GM21529 (cell line): ENCODE results near the gene CST8.
A peak's percentile ranks its signal among the peaks of the same experiment; 100 is the strongest.
"Not testable (repeated sequence)": the region's sequence is repeated elsewhere in the genome, so short reads cannot be mapped to it uniquely, and the experiment has no call there.

Experiments used
- ATAC-seq: cut with Tn5 transposase; IDR thresholded peaks from one replicate; pipeline ENCODE4 v1.9.1; 2021; ENCODE audit not compliant: unreplicated experiment

CST8 gene

DNA sequence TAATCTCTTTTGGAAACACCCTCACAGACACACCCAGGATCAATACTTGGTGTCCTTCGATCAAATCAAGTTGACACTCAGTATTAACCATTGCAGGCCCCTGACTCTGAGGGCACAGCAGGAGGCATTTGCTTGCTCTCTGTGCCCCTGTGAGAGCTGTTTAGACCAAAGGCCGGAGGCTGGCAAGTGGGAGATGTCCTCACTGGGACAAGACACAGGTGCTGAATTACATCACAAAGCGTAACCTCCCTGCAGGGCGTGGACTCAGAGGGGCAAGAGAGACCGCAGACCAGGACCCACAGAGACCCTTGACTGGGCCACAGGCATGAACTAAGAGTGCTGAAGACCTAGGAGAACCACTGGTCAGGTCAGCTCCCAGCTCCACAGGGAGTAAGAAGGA is at the start of gene CST8:
TSS of gene CST8 (plus strand) at position 301 of the 400 bp plus-strand sequence. CDS start 551 bp downstream, outside the sequence.
- ATAC-seq = no peak

- peak; percentile 75 for ATAC-seq
Observed at GRCh38 chr20:23441850-23442313, 49.0 kb upstream of the CST8 start.

GRCh38 chr20:23442436-23442835 is 48.5 kb upstream of the CST8 start:
- ATAC-seq = no peak

GRCh38 chr20:23444859-23445258 is 46.1 kb upstream of the CST8 start:
- no peak for ATAC-seq

- ATAC-seq = no peak
Observed at GRCh38 chr20:23445596-23446217, 45.2 kb upstream of the CST8 start.

GRCh38 chr20:23446505-23446904 is 44.4 kb upstream of the CST8 start:
- ATAC-seq = peak; percentile 55

- ATAC-seq = no peak
Observed at GRCh38 chr20:23448167-23448566, 42.8 kb upstream of the CST8 start.

DNA sequence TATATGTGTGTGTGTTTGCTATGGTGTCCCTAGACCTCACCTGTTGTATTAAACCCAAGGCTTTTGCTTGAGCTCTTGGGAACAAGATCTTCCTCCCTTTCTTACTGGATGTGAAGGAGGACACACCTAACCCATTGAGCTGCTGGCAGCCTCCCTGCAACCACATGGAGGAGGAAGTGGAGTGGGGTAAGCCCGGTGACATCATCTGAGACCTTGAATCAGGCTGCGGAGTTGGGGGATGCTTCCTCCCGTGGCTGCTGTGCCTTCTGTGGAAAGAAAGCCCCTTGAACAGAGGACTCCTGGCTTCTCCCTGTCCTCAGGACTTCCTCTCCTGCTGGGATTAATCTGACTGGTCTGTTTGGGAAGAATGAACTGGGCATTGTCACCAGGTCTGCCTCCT is 41.5 kb upstream of the CST8 start:
- ATAC-seq = no peak

- ATAC-seq = no peak
Observed at GRCh38 chr20:23450877-23451276, 40.0 kb upstream of the CST8 start.

DNA sequence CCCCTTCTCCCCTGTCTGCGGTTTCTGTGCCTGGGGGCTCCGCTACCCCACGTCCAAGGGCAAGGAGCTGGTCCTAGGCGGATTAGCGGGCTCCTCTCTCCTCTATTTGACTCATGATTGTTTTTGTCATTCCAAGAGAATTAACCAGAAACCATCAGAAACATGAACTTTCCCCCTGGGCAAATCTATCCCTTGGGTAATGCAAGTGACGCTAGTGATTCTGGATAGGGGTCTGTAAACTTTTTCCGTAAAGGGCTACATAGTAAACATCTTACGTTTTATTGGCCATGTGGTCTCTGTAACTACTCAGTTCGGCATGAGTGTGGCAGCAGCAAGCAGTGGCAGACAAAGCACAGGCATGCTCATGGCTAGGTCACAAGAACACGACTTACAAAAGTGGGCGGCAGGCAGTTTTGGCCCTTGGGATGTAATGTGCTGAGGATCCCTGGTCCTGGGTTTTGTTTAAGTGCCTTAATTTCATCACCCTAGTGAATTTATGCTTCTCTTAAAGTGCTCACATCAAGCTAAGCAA is 38.9 kb upstream of the CST8 start:
- no peak for ATAC-seq

DNA sequence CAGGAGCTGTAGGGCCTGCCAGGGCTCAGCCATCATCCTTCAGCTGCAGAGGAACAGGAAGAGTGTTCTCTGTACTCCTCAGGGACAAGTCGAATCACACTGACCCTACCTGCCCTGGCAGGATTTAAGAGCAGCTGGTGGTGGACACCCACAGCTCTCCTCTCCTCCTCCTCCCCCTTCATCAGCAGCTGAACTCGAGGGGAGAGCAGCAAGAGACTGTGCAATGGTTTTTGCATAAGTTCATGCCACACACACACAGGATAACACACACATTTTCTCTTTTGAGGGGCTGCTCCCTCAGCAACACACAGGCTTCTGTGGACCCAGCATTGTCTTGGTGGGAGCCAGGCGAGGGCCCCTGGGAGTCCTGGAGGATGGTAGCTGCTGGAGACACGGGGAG is 38.1 kb upstream of the CST8 start, which contains the start of gene CST11:
TSS of gene CST11 (minus strand) at position 101 of the 400 bp plus-strand sequence. CDS start at position 36, 65 bp downstream.
- no peak for ATAC-seq

DNA sequence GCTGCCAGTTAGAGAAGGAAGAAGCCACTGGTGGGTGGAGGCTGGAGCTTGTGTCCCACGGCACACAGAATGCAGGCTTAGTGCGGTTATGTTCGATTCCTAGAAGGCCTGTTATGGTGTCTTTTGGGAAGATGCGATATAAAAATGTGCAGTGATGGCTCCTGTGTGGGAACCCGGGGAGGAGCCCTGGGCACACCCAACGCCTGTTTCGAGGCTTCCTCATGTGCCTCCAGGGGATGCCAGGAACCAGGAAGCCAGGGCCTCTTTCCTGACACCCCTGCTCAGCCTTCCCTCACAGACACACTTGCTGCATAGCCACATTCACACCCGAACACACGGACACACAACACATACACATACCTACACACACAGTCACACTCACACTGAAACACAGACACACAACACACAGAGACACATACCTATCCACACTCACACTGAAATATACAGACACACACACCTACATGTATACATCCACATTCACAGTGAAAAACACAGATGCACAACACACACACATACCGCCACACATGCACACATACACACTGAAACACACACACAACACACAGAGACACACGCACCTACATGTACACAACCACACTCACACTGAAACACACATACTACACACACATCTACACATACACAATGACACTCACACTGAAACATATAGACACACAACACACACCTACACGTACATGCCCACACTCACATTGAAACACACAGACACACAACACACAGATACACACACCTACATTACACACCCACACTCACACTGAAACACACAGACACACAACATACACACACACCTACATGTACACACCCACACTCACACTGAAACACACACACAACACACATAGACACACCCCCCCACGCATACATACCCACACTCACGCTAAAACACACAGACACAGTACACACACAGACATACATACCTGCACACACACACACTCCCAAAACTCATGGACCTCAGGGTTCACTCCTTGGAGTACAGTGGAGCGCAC is 37.1 kb upstream of the CST8 start:
- ATAC-seq = no peak

DNA sequence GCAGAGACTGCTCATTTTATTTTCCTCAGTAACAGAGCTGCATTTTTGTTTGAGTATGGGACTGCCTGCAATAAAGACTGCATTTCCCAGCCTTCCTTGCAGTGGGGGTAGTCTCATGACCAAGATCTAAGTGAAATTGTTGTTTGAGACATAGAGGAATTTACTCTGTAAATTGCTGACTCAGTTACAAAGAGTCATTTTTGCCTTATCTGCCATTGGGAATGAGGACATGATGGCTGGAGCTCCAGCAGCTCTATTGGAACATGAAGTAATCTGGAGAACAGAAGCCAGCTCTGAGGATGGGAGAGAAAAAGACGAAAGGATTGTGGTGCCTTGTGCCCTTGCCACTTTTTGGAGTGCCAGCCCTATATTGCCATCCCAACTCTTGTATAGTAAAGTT is 36.1 kb upstream of the CST8 start:
- ATAC-seq = no peak

- no peak for ATAC-seq
Observed at GRCh38 chr20:23455639-23456038, 35.3 kb upstream of the CST8 start.

DNA sequence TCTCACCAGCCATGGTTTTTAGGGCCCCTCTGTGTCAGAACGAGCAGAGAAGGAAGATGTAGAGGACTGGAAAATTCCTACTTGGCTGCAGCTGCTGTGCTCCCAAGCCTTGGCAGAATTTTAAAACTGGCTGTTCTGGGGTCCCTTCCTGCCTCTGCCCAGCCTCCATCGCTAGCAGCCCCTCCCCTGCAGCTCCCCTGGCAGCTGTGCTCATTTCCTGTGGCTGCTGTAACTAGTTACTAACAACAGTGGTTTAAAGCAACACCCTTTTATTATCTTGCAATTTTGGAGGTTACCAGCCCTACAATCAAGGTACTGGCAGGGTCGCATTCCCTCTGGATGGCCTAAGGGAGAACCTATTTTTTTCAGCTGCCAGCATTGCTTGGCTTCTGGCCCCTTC is 34.5 kb upstream of the CST8 start:
- ATAC-seq = no peak

- no peak for ATAC-seq
Observed at GRCh38 chr20:23456873-23457272, 34.0 kb upstream of the CST8 start.

- no peak for ATAC-seq
Observed at GRCh38 chr20:23459461-23460150, 31.3 kb upstream of the CST8 start.

DNA sequence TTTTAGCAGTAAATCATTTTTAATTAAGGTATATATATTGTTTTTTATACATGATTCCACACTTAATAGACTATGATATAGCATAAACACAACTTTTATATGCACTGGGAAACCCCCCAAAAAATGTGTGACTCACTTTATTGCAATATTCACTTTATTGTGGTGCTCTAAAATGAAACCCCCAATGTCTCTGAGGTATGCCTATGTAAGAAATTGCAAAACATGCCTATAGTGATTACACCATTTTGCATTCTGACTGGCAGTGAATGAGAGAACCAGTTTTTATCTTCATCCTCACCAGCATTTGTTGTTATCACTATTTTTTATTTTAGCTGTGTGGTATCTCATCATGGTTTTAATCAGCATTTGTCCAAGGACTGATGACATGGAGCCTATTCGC is 29.7 kb upstream of the CST8 start:
- ATAC-seq = no peak

GRCh38 chr20:23466961-23467360 is 24.0 kb upstream of the CST8 start:
- ATAC-seq = not testable (repeated sequence)

DNA sequence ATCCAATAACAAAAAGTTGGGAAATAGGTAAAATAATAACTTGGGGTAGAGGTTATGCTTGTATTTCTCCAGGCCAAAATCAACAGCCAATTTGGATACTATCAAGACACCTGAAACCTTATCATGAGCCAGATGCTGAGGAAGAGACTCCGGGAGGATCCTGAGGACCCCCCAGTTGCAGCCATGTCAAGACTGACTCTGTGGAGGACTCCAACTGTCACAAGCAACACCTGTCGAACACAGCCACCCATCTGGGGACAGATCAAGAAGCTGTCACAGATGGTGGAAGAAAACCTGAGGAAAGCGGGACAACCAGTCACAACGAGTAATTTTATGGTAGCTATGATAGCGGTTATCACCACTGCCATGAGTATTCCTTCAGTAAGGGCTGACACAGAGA is 18.6 kb upstream of the CST8 start:
- not testable (repeated sequence) for ATAC-seq

- ATAC-seq = not testable (repeated sequence)
Observed at GRCh38 chr20:23473293-23473692, 17.6 kb upstream of the CST8 start.
